ENCODE results near the gene RGPD8.
"Not testable (repeated sequence)": the region's sequence is repeated elsewhere in the genome, so short reads cannot be mapped to it uniquely, and the experiment has no call there.

RGPD8 gene

DNA sequence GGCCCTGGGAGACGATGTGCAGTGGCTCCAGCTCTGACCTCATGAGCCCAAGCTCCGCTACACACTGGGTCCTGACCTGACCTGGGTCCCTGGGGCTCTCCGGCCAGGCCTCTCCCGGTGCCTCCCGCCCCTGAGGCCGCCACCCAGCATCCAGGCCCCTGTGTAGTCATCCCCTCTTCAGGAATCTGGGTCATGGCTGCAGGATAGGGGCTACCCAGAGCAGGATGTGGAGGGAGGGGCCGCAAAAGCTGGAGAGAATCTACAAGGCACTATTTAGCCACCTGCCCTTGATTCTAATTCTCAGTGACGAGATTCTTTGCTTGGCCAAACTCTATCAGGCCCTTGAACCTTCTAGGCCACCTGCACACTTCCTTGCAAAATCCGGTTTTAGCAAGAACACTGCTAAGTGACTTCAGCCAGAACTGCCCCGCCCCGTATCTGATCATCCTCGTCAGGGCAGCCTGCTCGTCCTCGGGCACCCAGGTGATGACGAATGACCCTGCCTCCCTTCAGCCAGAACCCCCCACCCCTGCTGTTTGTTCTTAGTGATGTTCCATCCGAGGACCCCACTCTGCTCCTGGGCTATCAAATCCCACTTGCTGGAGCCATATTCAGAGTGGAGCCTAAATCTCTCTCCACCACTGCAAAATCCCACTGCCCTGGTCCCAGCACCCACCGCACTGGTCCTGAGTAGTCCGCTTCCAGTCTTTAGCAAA, 2.4 kb upstream of the RGPD8 start:
- DNase-seq (ENCODE audit: low read depth) = not testable (repeated sequence)

DNA sequence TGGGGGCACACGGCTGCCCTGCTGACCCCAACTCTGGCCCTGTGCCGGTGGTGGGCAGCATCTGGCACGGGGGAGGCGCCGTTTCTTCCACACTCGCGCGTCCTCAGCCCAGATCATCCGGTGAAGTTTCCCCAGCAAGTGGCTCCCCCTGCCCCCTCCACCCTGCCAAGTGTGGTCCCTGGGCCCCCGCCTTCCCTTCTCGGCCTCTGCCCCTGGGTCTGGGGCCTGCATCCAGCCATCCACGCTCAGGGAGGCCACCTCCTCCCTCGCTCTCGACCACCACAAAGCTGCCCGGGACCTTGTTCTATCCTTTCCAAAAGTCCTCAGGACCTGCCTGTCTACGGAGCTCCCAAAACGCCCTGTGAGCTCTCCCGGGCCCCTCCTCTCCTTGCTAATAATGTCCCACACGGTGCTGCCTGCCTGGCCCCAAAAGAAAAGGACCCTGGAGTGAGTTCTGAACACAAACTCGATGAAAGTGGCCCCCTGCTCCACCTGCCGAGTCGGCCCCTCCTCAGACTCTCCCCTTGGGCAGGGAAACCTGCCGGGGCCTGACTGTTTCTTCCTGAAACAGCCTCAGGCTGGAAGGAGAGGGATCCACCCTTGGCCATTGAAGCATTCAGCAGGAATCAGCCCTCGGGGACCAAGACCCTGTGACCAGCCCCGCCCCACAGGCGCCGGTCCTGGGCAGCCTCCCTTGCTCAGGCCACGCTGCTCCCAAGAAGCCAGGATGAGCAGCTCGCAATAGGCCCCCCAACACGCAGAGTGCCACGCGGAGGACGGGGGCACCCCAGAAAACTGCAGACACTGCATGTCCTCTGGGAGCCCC, 1.7 kb upstream of the RGPD8 start:
- not testable (repeated sequence) for DNase-seq (ENCODE audit: low read depth)

DNA sequence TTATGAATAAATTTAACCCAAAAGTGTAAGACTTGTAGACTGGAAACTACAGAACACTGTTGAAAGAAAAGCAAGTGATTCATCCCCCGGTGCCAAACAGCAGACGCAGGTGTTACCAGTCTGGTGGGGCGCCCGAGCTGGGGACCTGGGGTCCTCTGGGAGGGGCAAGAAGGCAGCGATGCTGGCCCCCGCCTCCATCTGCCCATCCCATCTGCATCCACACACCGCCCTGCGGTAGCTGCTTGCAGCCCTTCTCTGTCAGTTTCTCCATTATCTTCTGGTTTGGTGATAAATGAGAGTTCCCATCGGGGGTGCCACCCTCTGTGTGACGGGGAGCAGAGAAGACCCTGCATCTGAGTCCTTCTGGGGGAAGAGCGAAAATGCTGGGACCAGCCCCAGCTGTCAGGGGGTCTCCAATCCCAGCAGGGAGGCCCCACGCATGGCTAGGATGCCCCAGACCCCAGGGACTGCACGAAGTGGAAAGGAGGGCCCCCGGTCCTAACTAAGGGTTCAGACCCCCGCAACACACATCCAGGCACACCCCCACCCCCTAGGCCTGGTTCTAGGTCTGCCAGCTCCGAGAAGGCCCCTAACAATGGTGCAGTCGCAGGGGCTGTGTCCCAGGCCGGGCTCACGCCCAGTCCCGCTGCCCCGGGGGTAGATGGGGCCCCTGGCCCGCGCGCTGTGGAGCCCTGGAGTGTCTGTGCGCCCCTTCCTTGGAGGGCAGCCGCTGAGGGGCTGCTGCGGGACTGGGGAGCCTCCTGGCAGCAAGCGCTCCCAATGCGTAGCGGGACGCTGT, 686 bp upstream of the RGPD8 start:
- peak; percentile 1 for DNase-seq (ENCODE audit: low read depth)

DNA sequence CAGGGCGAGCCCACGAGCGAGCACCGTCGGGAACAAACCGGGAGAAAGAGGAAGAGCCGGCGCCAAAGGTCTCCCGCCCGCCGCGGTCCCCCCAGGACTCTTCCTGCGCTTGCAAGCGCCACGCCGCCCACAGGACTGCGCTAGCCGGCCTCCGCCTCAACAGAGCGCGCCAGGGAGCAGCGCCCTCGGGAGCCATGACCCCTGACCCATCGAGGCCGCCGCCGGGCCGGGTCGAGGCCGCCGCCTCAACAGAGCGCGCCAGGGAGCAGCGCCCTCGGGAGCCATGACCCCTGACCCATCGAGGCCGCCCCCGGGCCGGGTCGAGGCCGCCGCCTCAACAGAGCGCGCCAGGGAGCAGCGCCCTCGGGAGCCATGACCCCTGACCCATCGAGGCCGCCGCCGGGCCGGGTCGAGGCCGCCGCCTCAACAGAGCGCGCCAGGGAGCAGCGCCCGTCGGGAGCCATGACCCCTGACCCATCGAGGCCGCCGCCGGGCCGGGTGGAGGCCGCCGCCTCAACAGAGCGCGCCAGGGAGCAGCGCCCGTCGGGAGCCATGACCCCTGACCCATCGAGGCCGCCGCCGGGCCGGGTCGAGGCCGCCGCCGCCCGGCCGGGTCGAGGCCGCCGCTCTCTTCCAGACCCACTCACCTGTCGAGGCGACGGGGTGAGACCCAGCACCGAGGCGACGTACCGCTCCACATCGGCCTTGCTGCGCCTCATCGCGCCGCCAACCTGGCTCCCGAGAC, 538 bp downstream of the RGPD8 start:
- DNase-seq (ENCODE audit: low read depth) = not testable (repeated sequence)

DNA sequence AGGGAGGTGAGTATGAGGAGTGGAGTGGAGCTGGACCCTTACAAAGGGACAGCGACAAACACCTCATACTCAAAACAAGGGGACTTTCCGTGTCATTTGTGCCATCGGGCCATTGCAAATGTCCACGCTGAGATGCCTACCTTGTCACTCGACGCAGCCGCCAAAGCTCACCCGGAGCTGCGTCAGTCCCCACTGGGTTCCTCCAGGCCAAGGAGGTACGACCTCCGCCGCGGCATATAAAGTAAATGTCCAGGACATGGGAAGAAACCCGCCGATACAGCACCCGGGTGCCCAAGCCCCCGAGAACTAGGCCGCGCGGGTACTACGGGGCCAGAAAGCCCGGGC, 1.1 kb downstream of the RGPD8 start:
- not testable (repeated sequence) for DNase-seq (ENCODE audit: low read depth)

DNA sequence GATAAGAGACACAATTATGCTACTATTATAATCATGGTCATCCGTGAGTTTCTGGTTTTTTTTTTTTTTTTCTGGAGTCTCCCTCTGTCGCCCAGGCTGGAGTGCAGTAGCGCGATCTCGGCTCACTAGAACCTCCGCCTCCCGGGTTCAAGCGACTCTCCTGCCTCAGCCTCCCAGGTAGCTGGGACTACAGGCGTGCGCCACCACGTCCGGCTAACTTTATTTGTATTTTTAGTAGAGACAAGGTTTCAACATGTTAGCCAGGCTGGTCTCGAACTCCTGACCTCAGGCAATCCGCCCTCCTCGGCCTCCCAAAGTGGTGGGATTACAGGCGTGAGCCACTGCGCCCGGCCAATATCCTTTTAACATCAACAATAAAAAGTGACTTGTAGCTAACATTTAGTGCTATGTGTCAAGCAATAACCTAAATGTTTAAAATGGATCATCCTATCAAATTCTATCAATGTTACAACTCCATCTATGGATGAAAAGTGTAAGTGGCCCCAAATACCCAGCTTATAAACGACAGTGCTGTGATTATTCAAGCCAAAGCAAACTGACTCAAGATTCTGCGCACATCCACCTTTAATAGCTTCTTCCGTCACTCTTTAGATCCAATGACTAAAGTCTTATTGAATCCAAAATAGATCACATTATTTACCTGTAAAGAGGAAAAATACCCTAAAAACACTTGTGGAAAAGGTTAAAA, 1.7 kb downstream of the RGPD8 start:
- DNase-seq (ENCODE audit: low read depth) = not testable (repeated sequence)

DNA sequence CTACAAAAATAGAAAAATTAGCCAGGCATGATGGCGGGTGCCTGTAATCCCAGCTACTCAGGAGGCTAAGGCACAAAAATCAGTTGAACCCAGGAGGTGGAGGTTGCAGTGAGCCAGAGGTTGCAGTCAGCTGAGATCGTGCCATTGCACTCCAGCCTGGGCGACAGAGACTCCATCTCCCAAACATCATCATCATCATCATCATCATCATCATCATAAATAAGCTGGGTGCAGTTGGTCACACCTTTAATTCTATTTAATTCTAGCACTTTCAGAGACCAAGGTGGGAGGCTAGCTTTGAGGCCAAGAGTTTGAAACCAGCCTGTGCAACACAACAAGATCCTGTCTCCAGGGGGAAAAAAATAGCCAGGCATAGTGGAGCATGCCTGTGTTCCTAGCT, 8.9 kb downstream of the RGPD8 start:
- not testable (repeated sequence) for DNase-seq (ENCODE audit: low read depth)

DNA sequence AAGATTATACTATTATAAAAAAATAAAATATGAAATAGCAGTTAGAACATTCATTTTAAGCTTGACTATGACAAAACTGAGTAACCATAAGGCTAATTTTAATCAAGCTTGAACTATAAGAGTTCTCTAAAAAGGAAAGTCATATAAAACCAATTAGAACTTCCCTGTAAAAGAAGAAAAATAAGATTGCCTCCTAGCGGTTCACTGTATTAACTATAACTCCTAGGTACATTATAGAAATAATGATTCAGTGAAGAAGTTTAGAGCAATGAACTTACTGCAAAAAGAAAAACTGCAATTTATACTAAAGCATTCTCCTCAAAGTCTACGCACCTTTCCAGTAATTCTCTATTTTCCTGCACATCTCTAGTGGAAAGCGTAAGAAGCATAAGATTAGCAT, 16.6 kb downstream of the RGPD8 start:
- DNase-seq (ENCODE audit: low read depth) = peak; percentile 36

DNA sequence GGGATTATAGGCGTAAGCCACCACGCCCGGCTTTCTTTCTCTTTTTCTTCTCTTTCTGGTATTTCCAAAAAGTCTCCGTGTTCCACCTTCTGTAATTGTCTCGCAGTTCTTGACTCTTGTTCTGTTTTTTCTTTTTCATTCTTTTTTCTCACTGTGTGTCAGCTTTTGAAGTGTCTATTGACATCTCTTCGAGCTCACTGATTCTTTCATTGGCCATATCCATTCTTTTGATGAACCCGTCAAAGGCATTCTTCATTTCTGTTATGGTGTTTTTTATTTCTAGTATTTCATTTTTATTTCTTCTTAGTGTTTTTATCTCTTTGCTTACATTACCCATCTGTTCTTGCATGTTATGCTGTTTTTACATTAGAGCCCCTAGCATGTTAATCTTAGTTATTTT, 73.4 kb downstream of the RGPD8 start:
- DNase-seq (ENCODE audit: low read depth) = not testable (repeated sequence)

DNA sequence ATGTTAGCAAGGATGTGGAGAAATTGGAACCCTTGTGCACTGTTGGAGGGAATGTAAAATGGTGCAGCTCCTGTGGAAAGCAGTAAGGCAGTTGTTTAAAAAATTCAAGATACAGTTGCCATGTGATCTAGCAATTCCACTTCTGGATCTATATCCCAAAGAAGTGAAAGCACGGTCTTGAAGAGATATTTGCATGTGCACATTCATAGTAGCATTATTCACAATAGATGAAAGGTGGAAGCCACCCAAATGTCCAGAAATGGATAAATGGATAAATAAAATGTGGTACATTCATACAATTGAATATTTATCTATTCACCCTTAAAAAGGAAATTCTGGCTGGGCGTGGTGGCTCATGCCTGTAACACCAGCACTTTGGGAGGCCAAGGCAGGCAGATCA, 79.1 kb downstream of the RGPD8 start:
- DNase-seq (ENCODE audit: low read depth) = not testable (repeated sequence)

DNA sequence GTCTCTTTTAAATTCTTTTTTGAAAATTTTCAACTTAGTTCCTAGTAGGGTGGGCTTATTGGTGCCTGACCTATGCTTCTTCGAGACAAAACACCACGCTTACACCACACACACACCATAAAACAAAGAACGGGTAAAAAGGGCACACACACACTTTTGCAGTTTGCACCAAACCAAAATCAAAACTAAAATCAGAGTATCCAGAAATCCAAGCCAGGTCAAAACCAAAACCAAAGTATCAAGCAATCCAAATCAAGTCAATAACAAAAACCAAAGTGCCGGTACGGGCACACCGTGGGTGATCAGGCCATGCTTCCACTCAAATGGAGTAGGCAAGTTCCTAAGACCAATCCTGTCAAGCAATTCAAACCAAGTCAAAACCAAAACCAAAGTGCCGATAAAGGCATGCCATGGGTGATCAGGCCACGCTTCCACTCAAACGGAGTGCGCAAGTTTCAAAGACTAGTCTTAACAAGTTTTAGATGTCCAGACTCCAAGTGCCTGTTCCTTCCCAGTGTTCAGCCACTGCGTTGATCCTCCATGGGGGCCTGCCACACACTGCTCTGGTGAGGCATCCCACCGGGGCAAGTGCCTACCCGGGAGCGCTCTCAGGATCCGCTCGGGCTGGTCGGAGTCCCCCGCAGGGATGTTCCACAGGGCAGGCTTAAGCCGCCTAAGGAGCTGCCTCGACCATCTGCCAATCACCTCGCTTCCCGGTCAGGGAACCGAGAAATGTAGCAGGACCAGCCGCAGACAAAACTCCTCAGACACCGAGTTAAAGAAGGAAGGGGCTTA, 80.4 kb downstream of the RGPD8 start:
- DNase-seq (ENCODE audit: low read depth) = not testable (repeated sequence)

DNA sequence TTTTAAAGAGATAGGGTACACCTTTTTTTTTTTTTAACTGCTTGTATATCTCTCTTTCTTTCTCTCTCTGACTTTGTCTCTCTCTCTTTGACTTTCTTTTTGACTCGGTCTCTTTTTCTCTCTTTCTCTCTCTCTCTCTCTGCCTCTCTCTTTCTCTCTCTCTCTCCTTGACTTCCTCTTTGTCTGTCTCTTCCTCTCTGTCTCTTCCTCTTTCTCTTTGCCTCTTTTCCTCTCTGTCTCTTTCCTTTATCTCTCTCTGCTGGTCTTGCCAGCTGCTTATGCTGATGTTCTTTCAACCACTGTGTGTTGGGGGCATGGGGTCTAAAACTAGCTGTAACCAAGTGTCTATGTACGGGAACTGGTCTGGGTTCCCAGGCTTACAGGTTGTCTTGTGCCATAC, 81.2 kb downstream of the RGPD8 start:
- DNase-seq (ENCODE audit: low read depth) = not testable (repeated sequence)

DNA sequence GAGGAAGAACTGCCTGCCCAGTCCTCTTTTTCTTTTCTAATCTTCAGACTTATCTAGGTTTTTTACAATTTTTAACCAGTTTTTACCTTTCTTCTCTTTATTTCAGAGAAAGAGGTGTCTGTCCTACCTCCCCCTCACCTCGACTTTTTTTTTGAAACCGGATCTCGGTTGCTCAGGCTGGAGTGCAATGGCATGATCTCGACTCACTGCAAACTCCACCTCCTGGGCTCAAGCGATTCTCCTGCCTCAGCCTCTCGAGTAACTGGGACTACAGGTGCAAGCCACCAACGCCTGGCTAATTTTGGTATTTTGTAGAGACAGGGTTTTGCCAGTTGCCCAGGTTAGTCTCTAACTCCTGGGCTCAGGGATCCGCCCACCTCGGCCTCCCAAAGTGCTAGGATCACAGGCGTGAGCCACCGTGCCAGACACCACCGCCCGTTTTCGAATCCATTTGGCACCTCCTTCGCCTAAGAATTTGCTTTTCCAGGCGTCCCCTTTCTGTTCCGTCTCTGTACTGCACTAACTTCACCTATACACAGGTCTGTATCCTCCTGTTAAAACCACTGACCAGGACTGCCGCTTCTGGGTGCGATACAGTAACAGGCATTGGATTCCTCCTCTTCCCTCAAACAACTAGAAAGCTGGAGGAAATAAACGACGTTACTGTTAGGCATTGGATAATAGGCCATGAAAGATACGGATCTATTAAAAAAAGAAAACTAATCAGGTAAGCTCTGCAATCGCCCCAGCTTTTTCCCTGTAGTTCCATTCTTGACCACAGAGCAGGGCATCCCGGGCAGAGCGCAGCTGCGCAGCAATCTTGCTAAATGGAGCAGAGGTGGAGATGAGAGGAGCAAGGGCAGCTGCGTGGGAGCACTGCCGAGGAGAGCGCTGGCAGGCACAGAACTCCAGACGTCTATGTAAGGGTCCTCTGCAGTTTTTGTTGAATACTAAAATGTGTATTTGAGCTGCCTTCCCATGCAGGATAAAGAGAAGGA, 88.1 kb downstream of the RGPD8 start:
- no peak for DNase-seq (ENCODE audit: low read depth)

DNA sequence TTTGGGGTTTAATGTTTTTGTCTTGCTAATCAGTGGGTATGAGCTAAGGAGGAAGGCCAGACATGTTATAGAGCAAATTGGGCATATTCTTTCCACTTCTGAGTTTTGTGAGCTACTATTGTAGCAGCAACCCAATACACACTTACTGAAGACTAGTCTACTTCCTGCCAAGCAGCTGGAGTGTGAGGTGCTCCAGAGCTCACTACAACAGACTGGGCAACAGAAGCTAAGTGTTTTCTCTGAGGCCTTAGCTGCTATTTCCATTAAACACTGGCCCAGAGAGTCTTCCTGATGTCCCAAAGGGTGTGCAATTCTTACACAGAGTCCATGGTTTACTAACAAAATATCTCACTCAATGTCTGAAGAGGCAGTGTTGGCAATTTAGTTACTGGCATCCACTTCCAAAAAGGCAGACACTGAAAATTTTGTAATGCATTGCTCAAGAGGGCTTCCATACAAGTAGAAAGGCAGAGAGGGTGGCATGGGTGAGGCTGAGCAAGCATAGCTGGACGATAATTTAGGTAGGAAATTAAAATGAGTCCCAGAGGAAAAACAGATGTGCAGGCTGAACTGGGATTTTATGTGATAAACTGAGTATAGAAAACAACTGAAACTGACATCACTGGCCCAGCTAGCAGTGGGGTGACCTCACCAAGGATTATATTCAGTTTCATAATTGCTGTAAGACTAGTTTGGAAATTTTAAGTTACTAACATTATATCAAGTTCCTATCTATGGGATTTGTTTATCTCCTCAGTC, 89.4 kb downstream of the RGPD8 start:
- no peak for DNase-seq (ENCODE audit: low read depth)

DNA sequence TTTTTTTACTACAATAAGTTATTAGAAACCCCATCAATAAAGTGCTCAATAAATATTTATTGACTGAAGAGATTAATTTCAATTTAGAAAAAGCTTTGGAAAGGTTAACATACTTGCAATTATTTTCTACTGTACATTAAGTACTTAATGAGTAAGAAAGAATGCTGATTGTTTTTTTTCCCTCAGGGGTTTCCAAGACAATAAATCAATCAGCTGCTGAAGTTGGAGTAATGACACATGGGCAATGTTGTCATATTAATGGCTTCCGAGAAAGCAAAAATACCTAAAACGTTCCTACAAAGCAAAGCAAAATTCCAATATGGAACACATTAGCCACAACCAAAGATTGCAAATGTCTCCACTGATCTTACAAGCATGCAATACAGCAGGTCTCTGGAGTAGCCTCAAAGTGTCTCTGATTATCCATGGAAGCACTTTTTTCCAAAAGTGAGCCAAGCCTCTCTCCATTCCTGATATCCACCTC, 91.3 kb downstream of the RGPD8 start:
- DNase-seq (ENCODE audit: low read depth) = no peak

DNA sequence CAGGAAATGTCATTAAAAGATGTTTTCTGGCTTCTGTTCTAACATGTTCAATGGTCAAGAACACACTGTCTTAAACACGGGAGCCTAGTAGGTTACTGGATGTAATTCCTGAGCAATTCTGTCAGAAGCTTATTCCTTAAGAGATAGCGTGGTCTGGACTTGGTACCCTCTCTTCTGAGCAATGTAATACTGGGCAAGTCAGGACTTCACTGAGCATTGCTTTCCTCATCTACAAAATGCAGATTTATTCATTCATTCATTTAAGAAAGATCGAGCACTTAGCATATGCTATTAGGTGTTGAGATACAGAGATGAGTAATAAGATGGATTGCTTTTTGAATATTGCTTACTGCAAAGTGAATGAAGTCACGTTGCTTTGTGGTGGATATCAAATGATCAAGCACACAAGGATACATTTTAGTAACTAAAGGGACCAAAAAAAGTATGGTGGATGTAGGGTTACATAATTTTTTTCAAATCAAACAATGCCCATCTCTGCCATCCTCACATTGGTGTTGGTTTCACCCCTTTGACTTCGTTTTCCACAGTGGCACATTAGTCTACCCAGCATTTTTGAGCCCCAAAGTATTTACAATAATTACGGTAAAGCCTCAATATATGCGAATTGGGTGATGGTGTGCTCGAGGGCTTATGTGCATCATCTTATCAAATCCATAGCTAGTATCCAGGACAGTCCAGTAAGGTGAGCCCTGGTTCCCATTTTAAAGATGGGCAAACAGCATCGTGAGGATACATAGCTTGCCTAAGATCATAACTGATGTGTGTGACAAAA, 92.8 kb downstream of the RGPD8 start:
- DNase-seq (ENCODE audit: low read depth) = no peak

DNA sequence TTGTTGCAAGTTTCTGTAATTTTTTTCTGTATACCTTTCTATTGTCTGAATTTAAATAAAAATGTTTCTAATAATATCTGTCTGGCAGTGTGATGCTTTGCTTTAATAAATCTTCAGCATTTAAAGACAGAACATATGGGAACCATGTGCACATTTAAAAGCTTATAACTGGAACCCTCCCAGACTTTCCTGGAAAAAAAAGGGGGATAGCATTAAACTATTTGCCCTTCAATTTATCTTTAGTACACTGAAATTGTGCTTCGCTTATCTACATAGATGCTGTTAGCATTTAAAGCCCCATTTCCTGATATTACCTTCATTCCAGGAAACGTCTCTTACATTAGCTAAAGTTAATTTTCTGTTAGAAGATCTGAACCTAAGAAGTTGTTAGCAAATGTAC, 93.5 kb downstream of the RGPD8 start:
- no peak for DNase-seq (ENCODE audit: low read depth)
